ENCODE data around the gene WNT9A. TPM values are rescaled to one million over a fixed set of nuclear protein-coding genes. Genes with fewer than 3 reads are reported as not detected.
"Not testable (repeated sequence)": the region's sequence is repeated elsewhere in the genome, so short reads cannot be mapped to it uniquely, and the experiment has no call there.

Gene WNT9A
- total RNA-seq, 1 experiment from 2014 or later: not detected

DNA sequence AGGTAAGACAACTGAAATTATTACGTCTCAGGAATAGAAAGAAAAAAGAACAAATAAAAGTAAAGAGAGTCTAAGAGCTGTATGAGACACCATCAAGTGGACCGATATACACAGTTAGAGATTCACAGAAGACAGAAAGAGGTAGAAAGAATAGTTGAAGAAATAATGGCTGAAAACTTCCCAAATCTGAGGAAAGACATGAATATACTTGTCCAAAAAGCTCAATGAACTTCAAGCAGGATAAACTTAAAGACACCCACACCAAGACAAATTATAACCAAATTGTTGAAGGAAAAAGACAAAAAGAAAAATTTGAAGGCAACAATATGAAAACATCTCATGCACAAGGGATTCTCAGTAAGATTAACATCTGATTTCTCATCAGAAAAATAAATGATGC, 39.4 kb upstream of the WNT9A start:
- intact Hi-C loops (cut with micrococcal nuclease; ENCODE audit: unreplicated experiment): no loop called here
- BruUV-seq (replicated peaks): no TSS peak

DNA sequence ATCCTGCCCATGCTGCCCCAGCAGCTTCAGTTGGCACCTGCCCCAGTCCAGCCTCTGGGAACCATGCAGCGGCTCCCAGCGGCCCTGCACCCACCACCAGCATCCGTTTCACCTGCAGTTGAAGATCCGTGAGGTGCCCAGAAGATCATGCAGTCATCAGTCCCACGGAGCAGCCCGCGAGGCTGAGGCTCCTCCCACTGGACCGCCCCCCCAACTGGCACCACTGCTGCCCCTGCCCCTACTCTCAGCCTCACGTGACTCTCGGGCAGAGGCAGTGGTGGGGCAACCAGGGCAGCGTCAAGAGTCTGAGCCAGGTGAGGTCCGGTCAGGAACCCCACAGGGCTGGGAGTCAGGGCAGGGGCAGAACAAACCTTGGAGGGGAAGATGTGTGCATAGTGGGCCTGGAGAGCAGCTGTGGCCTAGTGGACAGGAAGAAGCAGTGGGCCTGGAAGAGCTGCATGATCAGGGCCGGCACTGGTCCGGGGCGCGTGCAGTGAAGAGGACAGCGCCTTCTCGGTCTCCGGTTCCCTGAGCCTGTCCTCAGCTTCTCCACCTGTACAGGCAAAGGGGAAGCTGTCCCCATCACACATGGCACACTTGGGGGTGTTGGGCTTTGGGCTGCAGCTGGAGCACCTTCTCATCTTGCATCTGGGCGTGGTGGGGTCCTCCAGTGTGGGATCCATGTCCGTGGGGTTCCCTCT, 28.0 kb upstream of the WNT9A start:
- H3K9me3 ChIP-seq (ENCODE audit: low read depth, low read length, poor library complexity, severe bottlenecking); H3K27me3 ChIP-seq (replicated peaks; ENCODE audit: insufficient read depth, low read depth, low read length, poor library complexity); DNase-seq (ENCODE audit: low spot score); H3K36me3 ChIP-seq (ENCODE audit: insufficient read depth, low read length, poor library complexity, severe bottlenecking); POLR2A ChIA-PET (ENCODE audit: low non-redundant PET); CTCF ChIA-PET; H3K27ac ChIP-seq (ENCODE audit: low read depth, low read length, poor library complexity, severe bottlenecking); intact Hi-C loops (cut with micrococcal nuclease; ENCODE audit: unreplicated experiment); H3K4me3 ChIP-seq (ENCODE audit: low read depth, low read length, poor library complexity, severe bottlenecking); BruUV-seq (replicated peaks); H3K4me1 ChIP-seq (ENCODE audit: insufficient read depth, low read length, poor library complexity, severe bottlenecking): not testable (repeated sequence)

More for the DNA sequence above, 39.4 kb upstream of the WNT9A start:
- no peak overlapping the region for H3K4me3 ChIP-seq (ENCODE audit: low read depth, low read length, poor library complexity, severe bottlenecking)
- peaks cover 7% of the 10 kb centered on the region for H3K9me3 ChIP-seq (ENCODE audit: low read depth, low read length, poor library complexity, severe bottlenecking)
- DNase-seq (ENCODE audit: low spot score): no peak
- peaks cover 29% of the 10 kb centered on the region for H3K27me3 ChIP-seq (replicated peaks; ENCODE audit: insufficient read depth, low read depth, low read length, poor library complexity)
- POLR2A ChIA-PET (ENCODE audit: low non-redundant PET): no interaction called here
- no peaks in the 10 kb centered on the region for H3K36me3 ChIP-seq (ENCODE audit: insufficient read depth, low read length, poor library complexity, severe bottlenecking)
- H3K4me1 ChIP-seq (ENCODE audit: insufficient read depth, low read length, poor library complexity, severe bottlenecking): no peaks in the 10 kb centered on the region
- TF ChIP-seq, protein P1, sequence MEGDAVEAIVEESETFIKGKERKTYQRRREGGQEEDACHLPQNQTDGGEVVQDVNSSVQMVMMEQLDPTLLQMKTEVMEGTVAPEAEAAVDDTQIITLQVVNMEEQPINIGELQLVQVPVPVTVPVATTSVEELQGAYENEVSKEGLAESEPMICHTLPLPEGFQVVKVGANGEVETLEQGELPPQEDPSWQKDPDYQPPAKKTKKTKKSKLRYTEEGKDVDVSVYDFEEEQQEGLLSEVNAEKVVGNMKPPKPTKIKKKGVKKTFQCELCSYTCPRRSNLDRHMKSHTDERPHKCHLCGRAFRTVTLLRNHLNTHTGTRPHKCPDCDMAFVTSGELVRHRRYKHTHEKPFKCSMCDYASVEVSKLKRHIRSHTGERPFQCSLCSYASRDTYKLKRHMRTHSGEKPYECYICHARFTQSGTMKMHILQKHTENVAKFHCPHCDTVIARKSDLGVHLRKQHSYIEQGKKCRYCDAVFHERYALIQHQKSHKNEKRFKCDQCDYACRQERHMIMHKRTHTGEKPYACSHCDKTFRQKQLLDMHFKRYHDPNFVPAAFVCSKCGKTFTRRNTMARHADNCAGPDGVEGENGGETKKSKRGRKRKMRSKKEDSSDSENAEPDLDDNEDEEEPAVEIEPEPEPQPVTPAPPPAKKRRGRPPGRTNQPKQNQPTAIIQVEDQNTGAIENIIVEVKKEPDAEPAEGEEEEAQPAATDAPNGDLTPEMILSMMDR (conservative IDR thresholded peaks at IDR 0.05; ENCODE audit: low read depth, low read length): no peak
- TF ChIP-seq EZH2 (IDR thresholded peaks at IDR 0.05; ENCODE audit: borderline replicate concordance, low read depth, low read length, poor library complexity, severe bottlenecking): no peak
- no peak overlapping the region for H3K27ac ChIP-seq (ENCODE audit: low read depth, low read length, poor library complexity, severe bottlenecking)
- CTCF ChIA-PET: no interaction called here

DNA sequence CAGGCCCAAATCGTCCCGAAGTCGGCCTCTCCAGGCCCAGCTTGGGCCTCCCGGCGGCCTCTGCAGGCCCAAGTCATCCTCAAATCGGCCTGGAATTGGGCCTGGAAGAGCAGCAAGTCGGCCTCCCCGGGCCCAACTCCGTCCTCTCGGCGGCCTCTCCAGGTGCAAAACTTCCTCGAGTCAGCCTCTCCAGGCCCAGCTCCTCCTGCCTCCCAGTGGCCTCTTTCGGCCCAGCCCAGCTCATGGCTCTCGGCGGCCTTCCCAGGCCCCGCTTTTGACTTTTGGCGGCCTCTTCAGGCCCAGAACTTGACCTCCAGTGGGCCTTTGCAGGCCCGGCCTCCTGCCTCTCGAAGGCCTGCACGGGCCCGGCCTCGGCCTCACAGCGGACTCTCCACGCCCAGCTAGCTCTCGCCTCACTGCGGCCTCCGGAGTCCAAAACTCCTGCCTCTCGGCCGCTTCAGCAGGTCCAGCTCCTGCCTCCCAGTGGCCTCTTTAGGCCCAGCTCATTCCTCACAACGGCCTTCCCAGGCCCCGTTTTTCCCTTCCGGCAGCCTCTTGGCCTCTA, 26.1 kb upstream of the WNT9A start:
- intact Hi-C loops (cut with micrococcal nuclease; ENCODE audit: unreplicated experiment); H3K27ac ChIP-seq (ENCODE audit: low read depth, low read length, poor library complexity, severe bottlenecking); BruUV-seq (replicated peaks); DNase-seq (ENCODE audit: low spot score); H3K36me3 ChIP-seq (ENCODE audit: insufficient read depth, low read length, poor library complexity, severe bottlenecking); H3K9me3 ChIP-seq (ENCODE audit: low read depth, low read length, poor library complexity, severe bottlenecking); H3K27me3 ChIP-seq (replicated peaks; ENCODE audit: insufficient read depth, low read depth, low read length, poor library complexity); H3K4me1 ChIP-seq (ENCODE audit: insufficient read depth, low read length, poor library complexity, severe bottlenecking); POLR2A ChIA-PET (ENCODE audit: low non-redundant PET); H3K4me3 ChIP-seq (ENCODE audit: low read depth, low read length, poor library complexity, severe bottlenecking): not testable (repeated sequence)
- CTCF ChIA-PET: interaction anchor here (0.7 kb wide), 1 partner anchor 31 kb away, joined by 5 read pairs; no protein-coding TSS in a partner anchor

DNA sequence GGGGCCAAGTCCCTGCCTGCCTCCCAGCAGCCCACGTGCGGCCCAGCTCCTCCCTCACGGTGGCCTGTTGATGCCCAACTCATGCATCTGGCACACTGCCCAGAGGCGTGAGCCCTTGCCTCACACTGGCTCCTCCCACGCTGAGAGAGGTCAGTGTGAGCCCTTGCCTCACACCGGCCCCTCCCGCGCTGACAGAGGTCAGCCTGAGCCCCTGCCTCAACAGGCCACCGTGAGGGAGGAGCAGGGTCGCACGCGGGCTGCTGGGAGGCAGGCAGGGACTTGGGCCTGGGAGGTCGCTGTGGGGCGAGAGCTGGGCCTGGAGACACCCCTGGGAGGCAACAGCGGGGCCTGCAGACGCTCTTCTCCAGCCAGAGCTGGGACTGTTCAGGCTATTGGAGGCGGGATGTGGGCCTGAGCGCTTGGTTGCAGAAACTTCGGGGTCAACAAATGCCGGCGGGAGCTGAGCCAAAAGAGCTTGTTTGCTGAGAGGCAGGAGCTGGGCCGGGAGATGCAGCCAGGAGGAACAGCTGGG, 25.2 kb upstream of the WNT9A start:
- DNase-seq (ENCODE audit: low spot score); CTCF ChIA-PET; H3K4me3 ChIP-seq (ENCODE audit: low read depth, low read length, poor library complexity, severe bottlenecking); BruUV-seq (replicated peaks); H3K27ac ChIP-seq (ENCODE audit: low read depth, low read length, poor library complexity, severe bottlenecking); H3K9me3 ChIP-seq (ENCODE audit: low read depth, low read length, poor library complexity, severe bottlenecking); POLR2A ChIA-PET (ENCODE audit: low non-redundant PET); H3K36me3 ChIP-seq (ENCODE audit: insufficient read depth, low read length, poor library complexity, severe bottlenecking); intact Hi-C loops (cut with micrococcal nuclease; ENCODE audit: unreplicated experiment); H3K4me1 ChIP-seq (ENCODE audit: insufficient read depth, low read length, poor library complexity, severe bottlenecking); H3K27me3 ChIP-seq (replicated peaks; ENCODE audit: insufficient read depth, low read depth, low read length, poor library complexity): not testable (repeated sequence)

DNA sequence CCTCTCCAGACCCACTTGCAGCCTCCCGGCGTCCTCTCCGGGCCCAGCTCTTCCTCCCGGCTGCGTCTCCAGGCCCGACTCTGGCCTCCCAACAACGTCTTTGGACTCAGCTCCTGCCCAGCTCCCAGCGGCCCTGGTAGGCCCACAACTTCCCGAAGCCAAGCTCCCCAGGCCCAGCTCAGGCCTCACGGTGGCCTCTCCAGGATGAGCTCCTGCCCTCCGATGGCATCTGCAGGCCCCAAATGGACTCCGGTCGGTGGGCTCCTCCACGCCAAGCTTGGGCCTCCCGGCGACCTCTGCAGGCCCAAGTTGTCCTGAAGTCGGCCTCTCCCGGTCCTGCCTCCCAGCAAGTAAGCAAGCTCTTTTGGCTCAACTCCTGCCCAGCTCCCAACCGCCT, 24.5 kb upstream of the WNT9A start:
- H3K36me3 ChIP-seq (ENCODE audit: insufficient read depth, low read length, poor library complexity, severe bottlenecking); DNase-seq (ENCODE audit: low spot score); H3K9me3 ChIP-seq (ENCODE audit: low read depth, low read length, poor library complexity, severe bottlenecking); BruUV-seq (replicated peaks); H3K27me3 ChIP-seq (replicated peaks; ENCODE audit: insufficient read depth, low read depth, low read length, poor library complexity); H3K4me1 ChIP-seq (ENCODE audit: insufficient read depth, low read length, poor library complexity, severe bottlenecking); H3K27ac ChIP-seq (ENCODE audit: low read depth, low read length, poor library complexity, severe bottlenecking); CTCF ChIA-PET; intact Hi-C loops (cut with micrococcal nuclease; ENCODE audit: unreplicated experiment); POLR2A ChIA-PET (ENCODE audit: low non-redundant PET); H3K4me3 ChIP-seq (ENCODE audit: low read depth, low read length, poor library complexity, severe bottlenecking): not testable (repeated sequence)

DNA sequence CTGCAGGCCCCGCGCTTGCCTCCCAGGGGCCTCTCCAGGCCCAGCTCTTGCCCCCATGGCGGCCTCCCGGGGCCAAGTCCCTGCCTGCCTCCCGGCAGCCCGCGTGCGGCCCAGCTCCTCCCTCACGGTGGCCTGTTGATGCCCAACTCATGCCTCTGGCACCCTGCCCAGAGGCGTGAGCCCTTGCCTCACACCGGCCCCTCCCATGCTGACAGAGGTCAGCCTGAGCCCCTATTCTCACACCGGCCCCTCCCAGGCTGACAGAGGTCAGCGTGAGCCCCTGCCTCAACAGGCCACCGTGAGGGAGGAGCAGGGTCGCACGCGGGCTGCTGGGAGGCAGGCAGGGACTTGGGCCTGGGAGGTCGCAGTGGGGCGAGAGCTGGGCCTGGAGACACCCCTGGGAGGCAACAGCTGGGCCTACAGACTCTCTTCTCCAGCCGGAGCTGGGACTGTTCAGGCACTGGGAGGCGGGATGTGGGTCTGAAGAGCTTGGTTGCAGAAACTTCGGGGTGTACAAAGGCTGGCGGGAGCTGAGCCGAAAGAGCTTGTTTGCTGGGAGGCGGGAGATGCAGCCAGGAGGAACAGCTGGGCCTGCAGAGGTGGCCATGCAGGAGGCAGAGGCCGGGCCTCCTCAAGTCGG, 24.0 kb upstream of the WNT9A start:
- H3K4me3 ChIP-seq (ENCODE audit: low read depth, low read length, poor library complexity, severe bottlenecking); CTCF ChIA-PET; H3K27ac ChIP-seq (ENCODE audit: low read depth, low read length, poor library complexity, severe bottlenecking); H3K36me3 ChIP-seq (ENCODE audit: insufficient read depth, low read length, poor library complexity, severe bottlenecking); BruUV-seq (replicated peaks); H3K4me1 ChIP-seq (ENCODE audit: insufficient read depth, low read length, poor library complexity, severe bottlenecking); H3K27me3 ChIP-seq (replicated peaks; ENCODE audit: insufficient read depth, low read depth, low read length, poor library complexity); intact Hi-C loops (cut with micrococcal nuclease; ENCODE audit: unreplicated experiment); POLR2A ChIA-PET (ENCODE audit: low non-redundant PET); DNase-seq (ENCODE audit: low spot score); H3K9me3 ChIP-seq (ENCODE audit: low read depth, low read length, poor library complexity, severe bottlenecking): not testable (repeated sequence)

Measured in A673 (cell line).